Body of pancreas (tissue), 4 donors: ENCODE results near the gene SMO.

Experiments
- CTCF ChIP-seq, 7 experiments: fragments of 450-650 bp in 4 of 7; fragments of 200-600 bp in 3 of 7; sonication (generic) in 3 of 7; IDR thresholded peaks; one replicate each; pipeline ENCODE4 v1.5.1; 2016 to 2019; ENCODE audit warnings: antibody characterized with exemption in 7 of 7
- POLR2A ChIP-seq, 3 donors: fragments of 450-650 bp; IDR thresholded peaks; one replicate each; pipeline ENCODE4 v1.6.1; 2016; ENCODE audit warnings: antibody characterized with exemption in 3 of 3, mild to moderate bottlenecking in 2 of 3

GRCh38 chr7:129252128-129252527 is 63.7 kb downstream of the SMO start:
- TF ChIP-seq POLR2A (IDR thresholded peaks at IDR 0.05) = no peak
- TF ChIP-seq CTCF (IDR thresholded peaks at IDR 0.05) = no peak
